ENCODE measurements around the gene GAREM2.

Gene GAREM2

GRCh38 chr2:26172871-26173775 lies at the start of gene GAREM2:
Gene GAREM2, plus strand, starts transcription at chr2:26173088. Its CDS starts 133 bp downstream, at chr2:26173221.
- Histone ChIP-seq H3K27me3 (ENCODE audit: control insufficient read depth, insufficient read depth, low read length) (peaks cover 25% of the 10 kb centered on the region), H3K9me3 (ENCODE audit: control insufficient read depth, insufficient read depth, low read depth, low read length) (no peaks in the 10 kb centered on the region), H3K4me3 (ENCODE audit: low read depth, low read length) (peak within 1 kb of the TSS; percentile 70), H3K4me1 (ENCODE audit: control insufficient read depth, insufficient read depth, low read length) (peaks cover 12% of the 10 kb centered on the region), H3K9ac (ENCODE audit: low read length) (peak within 1 kb of the TSS; percentile 52), H3K27ac (ENCODE audit: low read depth, low read length) (no peak within 1 kb of the TSS), H3K36me3 (ENCODE audit: control insufficient read depth, insufficient read depth, low read length) (peaks cover 4% of the 10 kb centered on the region; the same call in 1 of the 2 replicates)

DNA sequence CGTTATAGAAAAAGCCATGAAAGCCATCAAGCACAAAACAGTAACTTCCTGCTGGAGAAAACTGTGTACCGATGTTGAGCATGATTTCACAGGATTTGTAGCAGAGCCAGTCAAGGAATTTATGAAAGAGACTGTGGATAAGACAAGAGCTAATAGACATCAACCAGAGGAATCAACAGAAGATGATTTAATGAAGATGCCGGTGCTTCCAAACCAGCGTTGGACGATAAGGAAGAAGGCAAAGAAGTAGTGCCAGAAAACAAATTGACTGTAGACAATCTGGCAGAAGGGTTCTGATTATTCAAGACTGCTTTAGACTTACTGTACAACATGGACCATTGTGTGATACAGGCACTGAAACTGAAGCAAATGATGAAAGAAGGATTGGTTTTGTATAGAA lies 49.5 kb upstream of the GAREM2 start:
- H3K36me3 ChIP-seq (ENCODE audit: control insufficient read depth, insufficient read depth, low read length), result peaks cover 25% of the 10 kb centered on the region
- no peak overlapping the region for H3K4me3 ChIP-seq (ENCODE audit: low read depth, low read length)
- no peak overlapping the region for H3K9ac ChIP-seq (ENCODE audit: low read length)
- H3K27me3 ChIP-seq (ENCODE audit: control insufficient read depth, insufficient read depth, low read length), result no peaks in the 10 kb centered on the region
- H3K27ac ChIP-seq (ENCODE audit: low read depth, low read length), result no peak overlapping the region
- no peaks in the 10 kb centered on the region; the same call in none of the 2 replicates for H3K4me1 ChIP-seq (ENCODE audit: control insufficient read depth, insufficient read depth, low read length)
- H3K9me3 ChIP-seq (ENCODE audit: control insufficient read depth, insufficient read depth, low read depth, low read length), result no peaks in the 10 kb centered on the region

- H3K27ac ChIP-seq (ENCODE audit: low read depth, low read length), result no peak overlapping the region
- no peaks in the 10 kb centered on the region for H3K9me3 ChIP-seq (ENCODE audit: control insufficient read depth, insufficient read depth, low read depth, low read length)
- no peaks in the 10 kb centered on the region for H3K27me3 ChIP-seq (ENCODE audit: control insufficient read depth, insufficient read depth, low read length)
- peaks cover 29% of the 10 kb centered on the region for H3K36me3 ChIP-seq (ENCODE audit: control insufficient read depth, insufficient read depth, low read length)
- H3K4me3 ChIP-seq (ENCODE audit: low read depth, low read length), result no peak overlapping the region
- H3K4me1 ChIP-seq (ENCODE audit: control insufficient read depth, insufficient read depth, low read length), result no peaks in the 10 kb centered on the region; the same call in none of the 2 replicates
- no peak overlapping the region for H3K9ac ChIP-seq (ENCODE audit: low read length)
Measured at GRCh38 chr2:26126074-26126473, 46.8 kb upstream of the GAREM2 start.

GRCh38 chr2:26128176-26128575 lies 44.7 kb upstream of the GAREM2 start:
- Histone ChIP-seq H3K27me3 (ENCODE audit: control insufficient read depth, insufficient read depth, low read length) (no peaks in the 10 kb centered on the region), H3K36me3 (ENCODE audit: control insufficient read depth, insufficient read depth, low read length) (peaks cover 34% of the 10 kb centered on the region)

GRCh38 chr2:26130763-26131162 lies 42.1 kb upstream of the GAREM2 start:
- Histone ChIP-seq H3K9ac (ENCODE audit: low read length) (no peak overlapping the region), H3K9me3 (ENCODE audit: control insufficient read depth, insufficient read depth, low read depth, low read length) (no peaks in the 10 kb centered on the region), H3K27ac (ENCODE audit: low read depth, low read length) (no peak overlapping the region), H3K4me3 (ENCODE audit: low read depth, low read length) (no peak overlapping the region), H3K4me1 (ENCODE audit: control insufficient read depth, insufficient read depth, low read length) (no peaks in the 10 kb centered on the region; the same call in none of the 2 replicates), H3K27me3 (ENCODE audit: control insufficient read depth, insufficient read depth, low read length) (no peaks in the 10 kb centered on the region), H3K36me3 (ENCODE audit: control insufficient read depth, insufficient read depth, low read length) (peaks cover 47% of the 10 kb centered on the region)

More at GRCh38 chr2:26128176-26128575, 44.7 kb upstream of the GAREM2 start:
- H3K4me3 ChIP-seq (ENCODE audit: low read depth, low read length), result no peak overlapping the region
- no peaks in the 10 kb centered on the region; the same call in none of the 2 replicates for H3K4me1 ChIP-seq (ENCODE audit: control insufficient read depth, insufficient read depth, low read length)
- no peak overlapping the region for H3K9ac ChIP-seq (ENCODE audit: low read length)
- no peaks in the 10 kb centered on the region for H3K9me3 ChIP-seq (ENCODE audit: control insufficient read depth, insufficient read depth, low read depth, low read length)
- no peak overlapping the region for H3K27ac ChIP-seq (ENCODE audit: low read depth, low read length)

DNA sequence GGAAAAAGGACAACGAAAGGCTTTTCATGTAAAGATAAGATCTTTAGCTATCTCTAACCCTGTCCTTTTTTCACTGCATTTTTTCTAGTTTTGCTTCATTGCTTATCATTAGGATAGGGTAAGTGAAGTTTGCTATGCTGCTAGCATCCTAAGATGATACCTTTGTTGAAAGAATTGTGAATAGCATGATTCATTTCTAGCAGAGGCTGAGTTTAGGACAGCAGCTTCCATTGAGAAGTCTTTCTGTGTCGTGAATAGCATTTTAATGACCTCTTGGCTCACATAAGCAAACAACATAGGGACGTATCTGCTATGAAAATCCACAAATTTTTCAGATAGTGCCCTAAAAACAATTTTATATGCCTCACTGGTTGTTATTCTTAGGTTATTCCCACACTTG lies 36.4 kb upstream of the GAREM2 start:
- no peaks in the 10 kb centered on the region for H3K4me1 ChIP-seq (ENCODE audit: control insufficient read depth, insufficient read depth, low read length)
- H3K27me3 ChIP-seq (ENCODE audit: control insufficient read depth, insufficient read depth, low read length), result no peaks in the 10 kb centered on the region
- no peaks in the 10 kb centered on the region for H3K9me3 ChIP-seq (ENCODE audit: control insufficient read depth, insufficient read depth, low read depth, low read length)
- H3K4me3 ChIP-seq (ENCODE audit: low read depth, low read length), result no peak overlapping the region
- no peak overlapping the region for H3K27ac ChIP-seq (ENCODE audit: low read depth, low read length)
- H3K9ac ChIP-seq (ENCODE audit: low read length), result no peak overlapping the region
- H3K36me3 ChIP-seq (ENCODE audit: control insufficient read depth, insufficient read depth, low read length), result peaks cover 30% of the 10 kb centered on the region

DNA sequence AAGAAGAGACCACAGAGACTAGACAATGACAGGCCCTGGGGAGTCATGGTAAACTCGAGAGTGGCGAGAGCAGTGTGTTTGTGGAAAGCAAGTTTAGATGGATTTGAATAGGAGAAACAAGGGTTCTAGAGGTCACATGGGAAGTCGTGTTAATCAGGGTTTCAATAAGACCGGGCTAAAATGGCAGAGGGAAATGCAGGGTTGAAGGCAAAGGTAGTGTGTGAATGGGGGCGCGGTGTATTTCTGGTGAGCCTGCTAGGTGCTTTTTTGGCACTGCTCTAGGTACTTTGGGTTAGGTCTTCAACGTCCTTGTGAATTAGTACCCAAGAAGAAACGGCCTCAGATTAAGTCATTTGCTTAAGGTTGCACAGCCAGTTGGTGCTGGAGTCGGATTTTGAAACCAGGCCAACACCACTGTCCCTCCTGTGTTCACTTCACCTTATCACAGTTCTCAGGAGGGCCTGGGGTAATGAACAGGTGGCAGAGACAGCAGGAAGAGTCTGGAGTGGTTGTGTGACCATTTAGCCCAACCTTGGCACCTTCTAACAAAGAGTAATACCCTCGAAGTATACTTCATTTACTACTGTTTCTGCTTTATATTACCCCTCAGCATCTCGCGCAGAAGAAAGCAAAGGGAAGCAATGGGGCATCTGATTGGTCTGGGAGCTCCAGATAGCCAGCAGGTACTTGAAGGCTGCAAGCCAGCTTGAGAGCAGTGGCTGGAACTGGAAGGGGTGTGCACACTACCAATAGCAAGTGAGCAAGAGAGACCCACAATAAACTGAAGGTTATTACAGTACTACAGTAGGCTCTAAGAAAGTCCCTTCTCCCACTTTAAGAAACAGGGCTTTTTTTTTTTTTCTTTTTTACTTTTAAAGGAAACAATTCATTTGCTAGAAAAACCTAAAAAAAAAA lies 33.4 kb upstream of the GAREM2 start:
- H3K9me3 ChIP-seq (ENCODE audit: control insufficient read depth, insufficient read depth, low read depth, low read length), result no peaks in the 10 kb centered on the region
- no peak overlapping the region for H3K9ac ChIP-seq (ENCODE audit: low read length)
- H3K27me3 ChIP-seq (ENCODE audit: control insufficient read depth, insufficient read depth, low read length), result no peaks in the 10 kb centered on the region
- H3K4me1 ChIP-seq (ENCODE audit: control insufficient read depth, insufficient read depth, low read length), result no peaks in the 10 kb centered on the region
- no peak overlapping the region for H3K4me3 ChIP-seq (ENCODE audit: low read depth, low read length)
- H3K36me3 ChIP-seq (ENCODE audit: control insufficient read depth, insufficient read depth, low read length), result peaks cover 14% of the 10 kb centered on the region
- no peak overlapping the region for H3K27ac ChIP-seq (ENCODE audit: low read depth, low read length)

DNA sequence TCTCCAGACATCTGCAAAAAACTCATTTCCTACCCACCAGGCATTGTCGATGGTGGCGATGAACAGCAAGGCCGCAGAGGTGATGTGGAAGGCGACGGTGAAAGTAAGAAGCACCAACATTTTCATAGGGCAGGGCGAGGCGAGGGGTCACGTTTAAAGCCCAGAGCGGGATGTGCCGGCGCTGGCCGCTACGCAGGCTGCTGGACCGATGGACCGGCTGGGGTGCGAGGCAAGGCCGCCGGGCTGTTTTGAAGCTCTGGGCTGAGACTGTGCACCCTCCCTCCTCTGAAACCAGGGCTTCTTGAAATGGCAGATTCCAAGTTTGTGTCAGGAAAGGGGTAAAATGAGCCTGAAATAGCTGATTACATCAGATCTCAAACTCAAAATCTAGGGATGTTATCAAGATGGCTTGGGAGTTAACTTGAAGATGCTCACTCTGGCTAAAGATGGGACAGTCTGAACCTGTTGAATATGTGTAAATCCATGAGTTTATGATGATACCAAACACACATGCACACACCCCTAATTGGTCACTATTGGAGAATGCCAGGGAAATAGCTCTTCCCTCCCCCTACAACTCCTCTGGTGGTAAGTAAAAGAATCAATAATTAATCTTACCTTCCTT lies 31.6 kb upstream of the GAREM2 start:
- Histone ChIP-seq H3K36me3 (ENCODE audit: control insufficient read depth, insufficient read depth, low read length) (no peaks in the 10 kb centered on the region; the same call in 1 of the 2 replicates), H3K9me3 (ENCODE audit: control insufficient read depth, insufficient read depth, low read depth, low read length) (no peaks in the 10 kb centered on the region), H3K4me1 (ENCODE audit: control insufficient read depth, insufficient read depth, low read length) (no peaks in the 10 kb centered on the region), H3K9ac (ENCODE audit: low read length) (no peak overlapping the region), H3K4me3 (ENCODE audit: low read depth, low read length) (no peak overlapping the region), H3K27ac (ENCODE audit: low read depth, low read length) (no peak overlapping the region), H3K27me3 (ENCODE audit: control insufficient read depth, insufficient read depth, low read length) (no peaks in the 10 kb centered on the region)

DNA sequence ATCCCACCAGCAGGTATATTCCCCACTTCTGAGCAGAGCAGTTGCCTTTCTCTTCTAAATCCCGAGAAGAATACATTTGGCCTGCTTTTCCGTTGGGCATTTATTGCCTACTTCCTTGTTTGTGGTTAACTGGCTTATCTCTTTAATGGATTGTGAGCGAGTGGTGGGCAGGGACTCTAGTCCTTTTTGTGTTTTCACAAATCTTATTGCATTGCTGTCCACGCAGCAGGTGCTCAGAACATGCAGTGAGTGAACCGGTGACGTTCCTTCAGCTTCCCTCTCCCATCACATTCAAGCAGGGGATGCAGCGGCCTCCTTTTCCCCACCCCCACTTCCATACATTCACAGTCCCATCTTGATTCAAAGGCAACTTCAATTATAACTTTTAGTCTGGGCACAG lies 28.9 kb upstream of the GAREM2 start:
- no peaks in the 10 kb centered on the region for H3K27me3 ChIP-seq (ENCODE audit: control insufficient read depth, insufficient read depth, low read length)
- no peak overlapping the region for H3K27ac ChIP-seq (ENCODE audit: low read depth, low read length)
- H3K9ac ChIP-seq (ENCODE audit: low read length), result no peak overlapping the region
- H3K4me1 ChIP-seq (ENCODE audit: control insufficient read depth, insufficient read depth, low read length), result no peaks in the 10 kb centered on the region
- no peaks in the 10 kb centered on the region for H3K36me3 ChIP-seq (ENCODE audit: control insufficient read depth, insufficient read depth, low read length)
- no peak overlapping the region for H3K4me3 ChIP-seq (ENCODE audit: low read depth, low read length)
- no peaks in the 10 kb centered on the region for H3K9me3 ChIP-seq (ENCODE audit: control insufficient read depth, insufficient read depth, low read depth, low read length)

- no peaks in the 10 kb centered on the region for H3K36me3 ChIP-seq (ENCODE audit: control insufficient read depth, insufficient read depth, low read length)
- H3K27ac ChIP-seq (ENCODE audit: low read depth, low read length), result no peak overlapping the region
- H3K27me3 ChIP-seq (ENCODE audit: control insufficient read depth, insufficient read depth, low read length), result no peaks in the 10 kb centered on the region
- H3K4me3 ChIP-seq (ENCODE audit: low read depth, low read length), result no peak overlapping the region
- no peaks in the 10 kb centered on the region for H3K4me1 ChIP-seq (ENCODE audit: control insufficient read depth, insufficient read depth, low read length)
- no peak overlapping the region for H3K9ac ChIP-seq (ENCODE audit: low read length)
- no peaks in the 10 kb centered on the region for H3K9me3 ChIP-seq (ENCODE audit: control insufficient read depth, insufficient read depth, low read depth, low read length)
Measured at GRCh38 chr2:26144953-26145680, 27.8 kb upstream of the GAREM2 start.

Data from HUES6 (cell line).